K562 (cell line): ENCODE measurements around the gene GRAMD1B. TPM values are rescaled to one million over a fixed set of nuclear protein-coding genes. Genes with fewer than 3 reads are reported as not detected.

ENCODE experiments used
- ATAC-seq: fragments of 200-7000 bp; cut with Tn5 transposase; 3 replicates; pipeline ENCODE4 v1.9.1; 2020; ENCODE audit warnings: moderate library complexity
- BruUV-seq: library from RNA; stranded (reverse); fragments of 400-500 nt; replicated peaks from 2 replicates; lab custom pipeline; 2021; lab: Mats Ljungman, UMichigan
- CTCF ChIA-PET: fragments of 300-600 bp; formaldehyde crosslinking; extraction: SDS; loops from one replicate; lab custom pipeline; 2021; ENCODE audit warnings: low intra/inter-chr PET ratio; lab: Yijun Ruan, JAX
- POLR2A ChIA-PET: fragments of 300-600, 350-650 bp; sonication (Branson Sonifier 250); formaldehyde crosslinking; extraction: SDS; loops from one replicate; lab custom pipeline; 2021; ENCODE audit warnings: antibody characterized with exemption, inconsistent platforms; lab: Yijun Ruan, JAX
- DNase-seq, 4 experiments: peaks; one replicate each; pipeline versions ENCODE4 v3.0.0 to v3.0.0-alpha.2; 2011 to 2018; ENCODE audit warnings: low spot score in 3 of 4, mixed read lengths in 3 of 4; ENCODE audit errors: extremely low read depth in 1 of 4
- FAIRE-seq: peaks from 2 replicates; lab custom pipeline; 2011; peaks lifted over from hg19 to GRCh38; lab: Jason Lieb, UNC
- H2AFZ ChIP-seq: 2 replicates; pipeline ENCODE4 v1.6.0; 2011; ENCODE audit warnings: low read depth, low read length, control low read depth, inconsistent platforms
- H3K27ac ChIP-seq: fragments of 200-600 bp; 3 replicates; pipeline ENCODE4 v1.8.0; 2011; ENCODE audit warnings: low read depth, mild to moderate bottlenecking, control low read depth, inconsistent platforms, low read length, moderate library complexity, mixed read lengths; ENCODE audit errors: extremely low read depth
- H3K27me3 ChIP-seq, 2 experiments: fragments of 300-600 bp in 1 of 2; 2 replicates in 1 of 2; 3 replicates in 1 of 2; pipeline versions ENCODE4 v1.6.0 to v1.8.0; 2011; ENCODE audit warnings: inconsistent platforms in 2 of 2, low read length in 2 of 2, mild to moderate bottlenecking in 1 of 2, mixed read lengths in 1 of 2, moderate library complexity in 1 of 2; ENCODE audit not compliant: control insufficient read depth in 2 of 2, insufficient read depth in 2 of 2
- H3K36me3 ChIP-seq: fragments of 300-600 bp; 3 replicates; pipeline ENCODE4 v1.8.0; 2011; ENCODE audit warnings: mild to moderate bottlenecking, low read length, inconsistent platforms; ENCODE audit not compliant: control insufficient read depth, insufficient read depth
- H3K4me1 ChIP-seq, 2 experiments: fragments of 200-600 bp in 1 of 2; replicated peaks in 1 of 2; 2 replicates in 1 of 2; 3 replicates in 1 of 2; pipeline versions ENCODE4 v1.5.1 to v1.8.0; 2011; ENCODE audit warnings: inconsistent platforms in 2 of 2, low read length in 2 of 2, mild to moderate bottlenecking in 1 of 2, mixed read lengths in 1 of 2, moderate library complexity in 1 of 2; ENCODE audit not compliant: control insufficient read depth in 2 of 2, insufficient read depth in 2 of 2
- H3K4me2 ChIP-seq: 2 replicates; pipeline ENCODE4 v1.6.1; 2011; ENCODE audit warnings: low read length, control low read depth, inconsistent platforms, mixed read lengths; ENCODE audit not compliant: insufficient read depth
- H3K4me3 ChIP-seq: fragments of 200-600 bp; sonication (generic), shearing (Covaris generic); 2 replicates; pipeline ENCODE4 v1.5.1; 2016; ENCODE audit warnings: control low read depth, inconsistent platforms
- H3K79me2 ChIP-seq: fragments of 200-600 bp; 3 replicates; pipeline ENCODE4 v1.8.0; 2011; ENCODE audit warnings: low read length, inconsistent platforms; ENCODE audit not compliant: control insufficient read depth, insufficient read depth
- H3K9ac ChIP-seq, 2 experiments: 2 replicates each; pipeline versions ENCODE4 v1.6.0 to v1.6.1; 2011; ENCODE audit warnings: low read depth in 2 of 2, low read length in 2 of 2, control low read depth in 1 of 2, inconsistent platforms in 1 of 2, mild to moderate bottlenecking in 1 of 2, mixed read lengths in 1 of 2; ENCODE audit not compliant: insufficient read depth in 1 of 2
- H3K9me1 ChIP-seq: one replicate; pipeline ENCODE4 v1.6.0; 2011; ENCODE audit warnings: inconsistent platforms, mild to moderate bottlenecking, low read length, moderate library complexity; ENCODE audit not compliant: control insufficient read depth, insufficient read depth
- H3K9me3 ChIP-seq: replicated peaks from 2 replicates; pipeline ENCODE4 v1.5.1; 2011; ENCODE audit warnings: low read depth, low read length, inconsistent platforms; ENCODE audit not compliant: control insufficient read depth, insufficient read depth
- H4K20me1 ChIP-seq: replicated peaks from 2 replicates; pipeline ENCODE4 v1.6.1; 2011; ENCODE audit warnings: low read length, inconsistent platforms, mixed read lengths; ENCODE audit not compliant: control insufficient read depth, insufficient read depth
- BRD4 ChIP-seq: fragments of 200-600 bp; sonication (generic); IDR thresholded peaks from 2 replicates; pipeline ENCODE4 v1.6.1; 2017; ENCODE audit warnings: inconsistent platforms
- COPS2 ChIP-seq: fragments of 450-650 bp; conservative IDR thresholded peaks from 2 replicates; pipeline ENCODE4 v1.6.1; 2016; ENCODE audit warnings: mild to moderate bottlenecking, moderate library complexity
- GTF2A2 ChIP-seq: IDR thresholded peaks from 2 replicates; pipeline ENCODE4 v1.6.1; 2016; ENCODE audit warnings: mild to moderate bottlenecking, missing genetic modification characterization, missing compliant biosample characterization
- GTF2F1 ChIP-seq: IDR thresholded peaks from 2 replicates; pipeline ENCODE4 v1.6.1; 2011; ENCODE audit warnings: low read depth, low read length, improper control_type of control experiment
- HDAC3 ChIP-seq: fragments of 450-650 bp; IDR thresholded peaks from 2 replicates; pipeline ENCODE4 v1.6.1; 2018; ENCODE audit warnings: borderline replicate concordance, mild to moderate bottlenecking, moderate library complexity; ENCODE audit not compliant: partially characterized antibody
- RBM14 ChIP-seq: fragments of 200-400 bp; formaldehyde crosslinking; IDR thresholded peaks from 2 replicates; pipeline ENCODE4 v1.6.1; 2018; ENCODE audit warnings: low read depth, mild to moderate bottlenecking, low read length, moderate library complexity, borderline replicate concordance; ENCODE audit not compliant: insufficient read depth
- RBM25 ChIP-seq: fragments of 200-400 bp; formaldehyde crosslinking; IDR thresholded peaks from 2 replicates; pipeline ENCODE4 v1.6.1; 2018; ENCODE audit warnings: low read length, low read depth, moderate library complexity; ENCODE audit not compliant: severe bottlenecking
- SIX5 ChIP-seq, 2 experiments: IDR thresholded peaks; 2 replicates each; pipeline ENCODE4 v1.6.1; 2011; ENCODE audit warnings: low read length in 2 of 2, borderline replicate concordance in 1 of 2, low read depth in 1 of 2, mild to moderate bottlenecking in 1 of 2, moderate library complexity in 1 of 2; ENCODE audit not compliant: insufficient read depth in 1 of 2
- TCF7L2 ChIP-seq: fragments of 150-350 bp; IDR thresholded peaks from 2 replicates; pipeline ENCODE4 v1.6.1; 2016; ENCODE audit warnings: low read depth, mild to moderate bottlenecking, low read length, moderate library complexity
- TEAD1 ChIP-seq, 2 experiments: fragments of 450-650 bp in 1 of 2; sonication (generic) in 1 of 2; formaldehyde crosslinking; IDR thresholded peaks; 2 replicates each; pipeline versions ENCODE4 v1.4.0 to v1.8.0; 2020 to 2022; ENCODE audit warnings: mild to moderate bottlenecking in 2 of 2, missing genetic modification reagents in 1 of 2
- ZNF12 ChIP-seq: sonication (generic); formaldehyde crosslinking; IDR thresholded peaks from 2 replicates; pipeline ENCODE4 v1.4.0; 2020; ENCODE audit warnings: mild to moderate bottlenecking, missing genetic modification reagents
- WGBS: fragments of 100-300 bp; shearing (Covaris generic); methylation state at CpG from one replicate; pipeline ENCODE4 v1.1.6; 2016; ENCODE audit warnings: low coverage, mixed read lengths; ENCODE audit not compliant: insufficient coverage; ENCODE audit errors: missing lambda C conversion rate; 5-methylcytosine and 5-hydroxymethylcytosine counted together
- in situ Hi-C: fragments of 300-500 bp; cut with MboI; formaldehyde crosslinking; loops from 4 replicates; pipeline ENCODE4 v1.15.0; 2018; ENCODE audit warnings: inconsistent platforms, mixed read lengths
- intact Hi-C: fragments of 100-400 bp; cut with micrococcal nuclease; formaldehyde crosslinking; loops from 2 replicates; pipeline ENCODE4 v1.14.2; 2022
- polyA plus RNA-seq, 8 experiments: library from polyadenylated mRNA; depleted of rRNA in 4 of 8; stranded (reverse) in 5 of 8; unstranded in 3 of 8; fragments of >200 nt; fragmentation: Nextera tagmentation in 2 of 8; fragmentation: Illumina TruSeq in 1 of 8; extraction: Ambion mirVana in 2 of 8; extraction: Trizol in 1 of 8; gene quantifications; 2 replicates each; pipeline versions ENCODE4 v1.2.1 to v1.2.3, GENCODE V29; 2011 to 2014; ENCODE audit warnings: inconsistent platforms in 1 of 8, missing spikeins in 1 of 8
- total RNA-seq, 7 experiments: library from RNA; depleted of rRNA in 6 of 7; stranded (reverse); fragments of >200 nt in 6 of 7; fragmentation: Illumina TruSeq in 2 of 7; extraction: Trizol in 2 of 7; gene quantifications; 2 replicates each; pipeline versions ENCODE4 v1.2.1 to v1.2.3, GENCODE V29; 2011 to 2021; ENCODE audit warnings: low replicate concordance in 1 of 7
- TF ChIP-seq, protein P1 (sequence below), 2 experiments: fragments of 450-650 bp; formaldehyde crosslinking in 1 of 2; IDR thresholded peaks; 2 replicates each; pipeline versions ENCODE4 v1.4.0 to v1.6.1; 2014 to 2020; ENCODE audit warnings: mild to moderate bottlenecking in 2 of 2, borderline replicate concordance in 1 of 2, low read depth in 1 of 2
- TF ChIP-seq, protein P2 (sequence below): fragments of 450-650 bp; formaldehyde crosslinking; conservative IDR thresholded peaks from 2 replicates; pipeline ENCODE4 v1.4.0; 2022; ENCODE audit warnings: mild to moderate bottlenecking, missing genetic modification characterization

GRAMD1B gene
- total and polyA plus RNA-seq, 9 of the 15 experiments (the other 6 are each of a cell fraction or from before 2014, with no cell fraction given), result 0.31 TPM; not detected in 8

DNA sequence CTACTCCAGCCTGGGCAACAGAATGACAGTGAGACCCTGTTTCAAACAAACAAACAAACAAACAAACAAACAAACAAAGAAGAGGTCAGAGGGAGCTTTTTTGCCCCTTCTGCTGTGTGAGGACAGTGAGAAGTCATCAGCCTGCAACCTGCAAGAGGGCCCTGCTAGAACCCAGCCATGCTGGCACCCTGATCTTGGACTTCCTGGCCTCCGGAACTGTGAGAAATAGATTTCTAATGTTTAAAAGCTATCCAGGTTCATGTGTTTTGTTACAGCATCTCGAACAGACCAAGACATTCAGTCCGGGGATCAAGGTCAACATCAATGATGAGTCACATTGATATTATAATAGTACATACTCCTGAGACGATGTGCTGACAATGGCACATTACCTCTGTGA, 41.4 kb upstream of the GRAMD1B start:
- H3K9me3 ChIP-seq, result no peaks in the 10 kb centered on the region
- H3K36me3 ChIP-seq, result no peaks in the 10 kb centered on the region
- 0% methylated on average over 4 of the region's 4 CpGs for WGBS
- no peak overlapping the region for H2AFZ ChIP-seq
- in situ Hi-C loops, result no loop called here
- no TSS peak for BruUV-seq
- no peak overlapping the region for H3K4me3 ChIP-seq
- H4K20me1 ChIP-seq, result no peaks in the 10 kb centered on the region; the same call in 1 of the 2 replicates
- FAIRE-seq (no peak), DNase-seq (no peak), ATAC-seq (no peak)
- ChIA-PET POLR2A (no interaction called here), CTCF (no interaction called here)
- no peaks in the 10 kb centered on the region; a peak in 1 of 5 replicates for H3K27me3 ChIP-seq
- H3K9ac ChIP-seq, result no peak overlapping the region
- no peaks in the 10 kb centered on the region for H3K79me2 ChIP-seq
- H3K27ac ChIP-seq, result no peak overlapping the region
- intact Hi-C loops, result no loop called here
- no peaks in the 10 kb centered on the region for H3K9me1 ChIP-seq
- no peaks in the 10 kb centered on the region for H3K4me1 ChIP-seq
- H3K4me2 ChIP-seq, result no peak overlapping the region
- TF ChIP-seq RBM25 (no peak), TEAD1 (CRISPR knock-in tag; IDR thresholded peaks at IDR 0.05) (no peak), COPS2 (no peak), HDAC3 (no peak), GTF2F1 (no peak), ZNF12 (no peak), SIX5 (IDR thresholded peaks at IDR 0.05; ENCODE audit: borderline replicate concordance in 1 of 2, insufficient read depth in 1 of 2, low read depth in 1 of 2, low read length in 2 of 2) (no peak), RBM14 (no peak), BRD4 (no peak), GTF2A2 (tag) (no peak), TCF7L2 (no peak)
- TF ChIP-seq, protein P1, sequence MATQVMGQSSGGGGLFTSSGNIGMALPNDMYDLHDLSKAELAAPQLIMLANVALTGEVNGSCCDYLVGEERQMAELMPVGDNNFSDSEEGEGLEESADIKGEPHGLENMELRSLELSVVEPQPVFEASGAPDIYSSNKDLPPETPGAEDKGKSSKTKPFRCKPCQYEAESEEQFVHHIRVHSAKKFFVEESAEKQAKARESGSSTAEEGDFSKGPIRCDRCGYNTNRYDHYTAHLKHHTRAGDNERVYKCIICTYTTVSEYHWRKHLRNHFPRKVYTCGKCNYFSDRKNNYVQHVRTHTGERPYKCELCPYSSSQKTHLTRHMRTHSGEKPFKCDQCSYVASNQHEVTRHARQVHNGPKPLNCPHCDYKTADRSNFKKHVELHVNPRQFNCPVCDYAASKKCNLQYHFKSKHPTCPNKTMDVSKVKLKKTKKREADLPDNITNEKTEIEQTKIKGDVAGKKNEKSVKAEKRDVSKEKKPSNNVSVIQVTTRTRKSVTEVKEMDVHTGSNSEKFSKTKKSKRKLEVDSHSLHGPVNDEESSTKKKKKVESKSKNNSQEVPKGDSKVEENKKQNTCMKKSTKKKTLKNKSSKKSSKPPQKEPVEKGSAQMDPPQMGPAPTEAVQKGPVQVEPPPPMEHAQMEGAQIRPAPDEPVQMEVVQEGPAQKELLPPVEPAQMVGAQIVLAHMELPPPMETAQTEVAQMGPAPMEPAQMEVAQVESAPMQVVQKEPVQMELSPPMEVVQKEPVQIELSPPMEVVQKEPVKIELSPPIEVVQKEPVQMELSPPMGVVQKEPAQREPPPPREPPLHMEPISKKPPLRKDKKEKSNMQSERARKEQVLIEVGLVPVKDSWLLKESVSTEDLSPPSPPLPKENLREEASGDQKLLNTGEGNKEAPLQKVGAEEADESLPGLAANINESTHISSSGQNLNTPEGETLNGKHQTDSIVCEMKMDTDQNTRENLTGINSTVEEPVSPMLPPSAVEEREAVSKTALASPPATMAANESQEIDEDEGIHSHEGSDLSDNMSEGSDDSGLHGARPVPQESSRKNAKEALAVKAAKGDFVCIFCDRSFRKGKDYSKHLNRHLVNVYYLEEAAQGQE (IDR thresholded peaks at IDR 0.05; ENCODE audit: borderline replicate concordance), result no peak
- TF ChIP-seq, protein P1 (CRISPR knock-in tag; IDR thresholded peaks at IDR 0.05; ENCODE audit: low read depth), result no peak
- TF ChIP-seq, protein P2, sequence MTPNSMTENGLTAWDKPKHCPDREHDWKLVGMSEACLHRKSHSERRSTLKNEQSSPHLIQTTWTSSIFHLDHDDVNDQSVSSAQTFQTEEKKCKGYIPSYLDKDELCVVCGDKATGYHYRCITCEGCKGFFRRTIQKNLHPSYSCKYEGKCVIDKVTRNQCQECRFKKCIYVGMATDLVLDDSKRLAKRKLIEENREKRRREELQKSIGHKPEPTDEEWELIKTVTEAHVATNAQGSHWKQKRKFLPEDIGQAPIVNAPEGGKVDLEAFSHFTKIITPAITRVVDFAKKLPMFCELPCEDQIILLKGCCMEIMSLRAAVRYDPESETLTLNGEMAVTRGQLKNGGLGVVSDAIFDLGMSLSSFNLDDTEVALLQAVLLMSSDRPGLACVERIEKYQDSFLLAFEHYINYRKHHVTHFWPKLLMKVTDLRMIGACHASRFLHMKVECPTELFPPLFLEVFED (CRISPR knock-in tag), result no peak
